Activated CD8-positive, alpha-beta memory T cell treated with anti-CD3 and anti-CD28 coated beads, Interleukin-2, amount 50 U/mL, for 24 hours (primary cell): ENCODE measurements around the gene CNPPD1.
A peak's percentile ranks its signal among the peaks of the same experiment; 100 is the strongest.
"Not testable (repeated sequence)": the region's sequence is repeated elsewhere in the genome, so short reads cannot be mapped to it uniquely, and the experiment has no call there.

Experiments used
- DNase-seq: peaks from one replicate; pipeline ENCODE4 v3.0.0-alpha.2; 2020; ENCODE audit errors: extremely low read depth

CNPPD1 gene

GRCh38 chr2:219207884-219208740, 31.4 kb upstream of the CNPPD1 start:
- DNase-seq: no peak

GRCh38 chr2:219207134-219207883, 30.6 kb upstream of the CNPPD1 start:
- no peak for DNase-seq

- peak; percentile 75 for DNase-seq
Observed at GRCh38 chr2:219206328-219207133, 29.8 kb upstream of the CNPPD1 start, which contains the start of gene ZFAND2B. ZFAND2B (plus strand) TSS chr2:219206782; CDS start chr2:219206988, 206 bp downstream.

GRCh38 chr2:219205981-219206327, 29.2 kb upstream of the CNPPD1 start:
- DNase-seq: no peak

- DNase-seq: no peak
Observed at GRCh38 chr2:219205165-219205538, 28.4 kb upstream of the CNPPD1 start.

- DNase-seq: no peak
Observed at GRCh38 chr2:219204425-219205164, 27.9 kb upstream of the CNPPD1 start.

- not testable (repeated sequence) for DNase-seq
Observed at GRCh38 chr2:219201331-219201730, 24.6 kb upstream of the CNPPD1 start.

- not testable (repeated sequence) for DNase-seq
Observed at GRCh38 chr2:219200502-219201326, 24.0 kb upstream of the CNPPD1 start.

GRCh38 chr2:219199470-219200211, 22.9 kb upstream of the CNPPD1 start:
- DNase-seq: no peak

- DNase-seq: no peak
Observed at GRCh38 chr2:219198974-219199373, 22.2 kb upstream of the CNPPD1 start.

- no peak for DNase-seq
Observed at GRCh38 chr2:219197388-219197787, 20.7 kb upstream of the CNPPD1 start.

GRCh38 chr2:219186754-219187456, 10.2 kb upstream of the CNPPD1 start:
- no peak for DNase-seq

- DNase-seq: no peak
Observed at GRCh38 chr2:219184121-219184520, 7.4 kb upstream of the CNPPD1 start.

- DNase-seq: no peak
Observed at GRCh38 chr2:219183151-219183772, 6.5 kb upstream of the CNPPD1 start.

GRCh38 chr2:219182331-219183150, 5.8 kb upstream of the CNPPD1 start:
- DNase-seq: no peak

GRCh38 chr2:219181531-219181930, 4.8 kb upstream of the CNPPD1 start:
- no peak for DNase-seq

- no peak for DNase-seq
Observed at GRCh38 chr2:219180961-219181360, 4.2 kb upstream of the CNPPD1 start.
